Body of pancreas (tissue), 4 donors: ENCODE measurements around the gene CFAP58.

Experiments
- CTCF ChIP-seq, 7 experiments: fragments of 450-650 bp in 4 of 7; fragments of 200-600 bp in 3 of 7; sonication (generic) in 3 of 7; IDR thresholded peaks; one replicate each; pipeline ENCODE4 v1.5.1; 2016 to 2019; ENCODE audit warnings: antibody characterized with exemption in 7 of 7
- POLR2A ChIP-seq, 3 donors: fragments of 450-650 bp; IDR thresholded peaks; one replicate each; pipeline ENCODE4 v1.6.1; 2016; ENCODE audit warnings: antibody characterized with exemption in 3 of 3, mild to moderate bottlenecking in 2 of 3

GRCh38 chr10:104323760-104324201 lies 29.9 kb upstream of the CFAP58 start:
- no peak for TF ChIP-seq CTCF (IDR thresholded peaks at IDR 0.05)
- TF ChIP-seq POLR2A (IDR thresholded peaks at IDR 0.05): no peak
